ENCODE measurements around the gene GALNT16.

The GALNT16 gene

DNA sequence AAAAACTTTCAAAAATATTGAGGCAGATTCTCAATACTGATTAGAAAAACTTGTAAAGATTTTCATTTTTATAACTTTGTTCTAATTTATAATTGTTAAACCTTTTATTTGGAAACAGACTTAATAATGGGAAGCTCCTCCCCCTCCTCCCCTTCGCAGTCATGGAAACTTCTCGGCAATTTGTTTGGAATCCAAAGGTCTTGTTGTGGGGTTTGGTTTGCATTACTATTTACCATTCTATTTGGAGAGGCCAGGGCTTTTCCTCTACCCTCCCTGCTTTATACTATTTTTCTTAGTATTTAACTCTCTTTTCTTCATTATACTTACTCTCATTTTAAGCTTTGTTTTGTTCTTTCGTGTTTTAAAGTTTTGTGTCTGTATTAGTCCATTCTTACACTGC lies 144.5 kb downstream of the GALNT16 start:
- DNase-seq (ENCODE audit: low read depth) = no peak
- H3K4me3 ChIP-seq (ENCODE audit: low read length) = no peak overlapping the region
- TF ChIP-seq, protein P1, sequence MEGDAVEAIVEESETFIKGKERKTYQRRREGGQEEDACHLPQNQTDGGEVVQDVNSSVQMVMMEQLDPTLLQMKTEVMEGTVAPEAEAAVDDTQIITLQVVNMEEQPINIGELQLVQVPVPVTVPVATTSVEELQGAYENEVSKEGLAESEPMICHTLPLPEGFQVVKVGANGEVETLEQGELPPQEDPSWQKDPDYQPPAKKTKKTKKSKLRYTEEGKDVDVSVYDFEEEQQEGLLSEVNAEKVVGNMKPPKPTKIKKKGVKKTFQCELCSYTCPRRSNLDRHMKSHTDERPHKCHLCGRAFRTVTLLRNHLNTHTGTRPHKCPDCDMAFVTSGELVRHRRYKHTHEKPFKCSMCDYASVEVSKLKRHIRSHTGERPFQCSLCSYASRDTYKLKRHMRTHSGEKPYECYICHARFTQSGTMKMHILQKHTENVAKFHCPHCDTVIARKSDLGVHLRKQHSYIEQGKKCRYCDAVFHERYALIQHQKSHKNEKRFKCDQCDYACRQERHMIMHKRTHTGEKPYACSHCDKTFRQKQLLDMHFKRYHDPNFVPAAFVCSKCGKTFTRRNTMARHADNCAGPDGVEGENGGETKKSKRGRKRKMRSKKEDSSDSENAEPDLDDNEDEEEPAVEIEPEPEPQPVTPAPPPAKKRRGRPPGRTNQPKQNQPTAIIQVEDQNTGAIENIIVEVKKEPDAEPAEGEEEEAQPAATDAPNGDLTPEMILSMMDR (conservative IDR thresholded peaks at IDR 0.05; ENCODE audit: low read length) = no peak

DNA sequence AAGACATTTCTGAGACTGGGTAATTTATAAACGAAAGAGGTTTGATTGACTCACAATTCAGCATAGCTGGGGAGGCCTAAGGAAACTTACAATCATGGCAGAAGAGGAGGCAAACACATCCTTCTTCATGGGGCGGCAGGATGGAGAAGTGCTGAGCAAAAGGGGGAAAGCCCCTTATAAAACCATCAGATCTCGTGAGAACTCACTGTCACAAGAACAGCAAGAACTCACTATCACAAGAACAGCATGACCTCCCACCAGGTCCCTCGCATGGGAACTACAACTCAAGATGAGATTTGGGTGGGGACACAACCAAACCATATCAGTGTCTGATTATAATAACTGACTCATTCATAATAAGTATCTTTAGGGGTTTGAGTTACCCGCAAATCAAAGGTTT lies 144.9 kb downstream of the GALNT16 start:
- no peak overlapping the region for H3K4me3 ChIP-seq (ENCODE audit: low read length)
- TF ChIP-seq, protein P1 (conservative IDR thresholded peaks at IDR 0.05; ENCODE audit: low read length) = no peak
- no peak for DNase-seq (ENCODE audit: low read depth)

- H3K4me3 ChIP-seq (ENCODE audit: low read length) = no peak overlapping the region
- TF ChIP-seq, protein P1 (conservative IDR thresholded peaks at IDR 0.05; ENCODE audit: low read length) = no peak
- DNase-seq (ENCODE audit: low read depth) = no peak
These were observed 145.8 kb downstream of the GALNT16 start for GRCh38 chr14:69405762-69406161.

All from AG10803 (cell line).